SU-DHL-6 (cell line): Measurements from ENCODE around the gene TACC3.

ENCODE experiments used
- H2AFZ ChIP-seq: fragments of 200-600 bp; sonication (generic); 2 replicates; pipeline ENCODE4 v1.6.1; 2014; ENCODE audit warnings: low read depth, mild to moderate bottlenecking, moderate library complexity, mixed read lengths, antibody characterized with exemption, low read length; ENCODE audit not compliant: severe bottlenecking
- H3F3A ChIP-seq: fragments of 200-600 bp; shearing (Covaris generic); 2 replicates; pipeline ENCODE4 v1.6.0; 2016; ENCODE audit warnings: antibody characterized with exemption, mild to moderate bottlenecking; ENCODE audit not compliant: insufficient read depth
- H3K27ac ChIP-seq: fragments of 200-600 bp; sonication (generic); 2 replicates; pipeline ENCODE4 v1.5.1; 2016; ENCODE audit warnings: low read depth, mild to moderate bottlenecking, low read length, moderate library complexity, mixed read lengths
- H3K27me3 ChIP-seq: fragments of 200-600 bp; sonication (generic), shearing (Covaris generic); 2 replicates; pipeline ENCODE4 v1.6.0; 2014; ENCODE audit warnings: mild to moderate bottlenecking, low read length
- H3K36me3 ChIP-seq: fragments of 200-600 bp; sonication (generic); 2 replicates; pipeline ENCODE4 v1.6.1; 2014; ENCODE audit warnings: mild to moderate bottlenecking, low read length, mixed read lengths
- H3K4me2 ChIP-seq: fragments of 300-600, 200-600 bp; shearing (Covaris generic), sonication (generic); 2 replicates; pipeline ENCODE4 v1.6.0; 2014; ENCODE audit warnings: low read length, low read depth, mild to moderate bottlenecking; ENCODE audit not compliant: poor library complexity, severe bottlenecking
- H3K4me3 ChIP-seq: fragments of 200-600 bp; sonication (generic); 2 replicates; pipeline ENCODE4 v1.5.1; 2014; ENCODE audit warnings: antibody characterized with exemption, low read length, mild to moderate bottlenecking, mixed read lengths; ENCODE audit not compliant: insufficient read depth, poor library complexity, severe bottlenecking
- H3K79me2 ChIP-seq: fragments of 200-600 bp; sonication (generic); 2 replicates; pipeline ENCODE4 v1.6.1; 2014; ENCODE audit warnings: mild to moderate bottlenecking, low read length, moderate library complexity; ENCODE audit not compliant: insufficient read depth
- H3K9ac ChIP-seq: fragments of 200-600 bp; sonication (generic); 2 replicates; pipeline ENCODE4 v1.7.0; 2014; ENCODE audit warnings: mild to moderate bottlenecking, low read length
- H3K9me2 ChIP-seq: fragments of 200-600 bp; sonication (generic); replicated peaks from 2 replicates; pipeline ENCODE4 v1.6.1; 2014; ENCODE audit warnings: low read length; ENCODE audit not compliant: insufficient read depth
- H3K9me3 ChIP-seq: fragments of 200-600 bp; sonication (generic); 2 replicates; pipeline ENCODE4 v1.6.1; 2014; ENCODE audit warnings: low read length, mixed read lengths; ENCODE audit not compliant: insufficient read depth
- H4K20me1 ChIP-seq: fragments of 200-600 bp; sonication (generic); 2 replicates; pipeline ENCODE4 v1.6.1; 2014; ENCODE audit warnings: low read depth, mild to moderate bottlenecking, antibody characterized with exemption, low read length, moderate library complexity, mixed read lengths
- CTCF ChIP-seq: fragments of 200-600 bp; sonication (generic); IDR thresholded peaks from one replicate; pipeline ENCODE4 v1.5.1; 2017; ENCODE audit warnings: antibody characterized with exemption, mild to moderate bottlenecking, low read length, moderate library complexity; ENCODE audit not compliant: insufficient read depth, poor library complexity, severe bottlenecking
- EZH2phosphoT487 ChIP-seq: fragments of 200-600 bp; sonication (generic), shearing (Covaris generic); conservative IDR thresholded peaks from 2 replicates; pipeline ENCODE4 v1.6.1; 2018; ENCODE audit warnings: mild to moderate bottlenecking, antibody characterized with exemption, low read length, moderate library complexity, mixed read lengths

TACC3 gene

DNA sequence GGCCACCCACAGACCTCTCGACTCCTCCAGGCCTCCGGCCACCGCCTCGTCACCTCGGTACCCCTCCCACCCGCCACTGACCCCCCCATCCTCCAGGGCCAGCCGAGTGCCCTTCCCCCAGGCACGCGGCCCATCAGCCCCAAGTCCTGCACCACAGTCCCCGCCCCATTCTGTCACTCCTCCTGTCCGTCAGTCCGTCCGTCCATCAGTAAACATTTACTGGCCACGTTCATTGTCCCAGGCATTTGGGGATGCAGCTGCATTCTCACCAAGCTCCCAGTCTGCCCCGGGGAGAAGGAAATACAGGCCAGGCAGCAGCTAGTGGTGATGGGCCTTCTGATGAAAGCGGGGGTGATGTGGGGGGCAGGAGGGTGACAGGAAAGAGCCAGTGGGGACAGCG lies 36.5 kb downstream of the TACC3 start:
- H2AFZ ChIP-seq: no peak overlapping the region
- no peak overlapping the region for H3K4me2 ChIP-seq
- H3F3A ChIP-seq: no peaks in the 10 kb centered on the region
- TF ChIP-seq EZH2phosphoT487 (no peak), CTCF (no peak)
- no peaks in the 10 kb centered on the region for H3K9me2 ChIP-seq
- H3K27me3 ChIP-seq: no peaks in the 10 kb centered on the region
- H3K9ac ChIP-seq: no peak overlapping the region
- no peak overlapping the region for H3K4me3 ChIP-seq
- no peaks in the 10 kb centered on the region for H3K9me3 ChIP-seq
- H3K27ac ChIP-seq: no peak overlapping the region
- H3K79me2 ChIP-seq: no peaks in the 10 kb centered on the region
- no peaks in the 10 kb centered on the region for H3K36me3 ChIP-seq
- H4K20me1 ChIP-seq: no peaks in the 10 kb centered on the region

GRCh38 chr4:1758306-1759121 lies 37.2 kb downstream of the TACC3 start:
- Histone ChIP-seq H3K79me2 (no peaks in the 10 kb centered on the region), H3K9me2 (no peaks in the 10 kb centered on the region), H3K4me2 (no peak overlapping the region), H2AFZ (no peak overlapping the region), H3K9ac (no peak overlapping the region), H3K4me3 (no peak overlapping the region), H3K27ac (no peak overlapping the region), H3K27me3 (no peaks in the 10 kb centered on the region), H3F3A (no peaks in the 10 kb centered on the region), H3K9me3 (no peaks in the 10 kb centered on the region), H4K20me1 (no peaks in the 10 kb centered on the region), H3K36me3 (no peaks in the 10 kb centered on the region)
- TF ChIP-seq EZH2phosphoT487: no peak
- TF ChIP-seq CTCF: no peak

GRCh38 chr4:1759170-1759817 lies 38.0 kb downstream of the TACC3 start:
- TF ChIP-seq EZH2phosphoT487 (no peak), CTCF (no peak)
- Histone ChIP-seq H3K9me3 (no peaks in the 10 kb centered on the region), H3K9me2 (no peaks in the 10 kb centered on the region), H3K27ac (no peak overlapping the region), H4K20me1 (no peaks in the 10 kb centered on the region), H3K4me2 (no peak overlapping the region), H3K4me3 (no peak overlapping the region), H3K27me3 (no peaks in the 10 kb centered on the region), H3F3A (no peaks in the 10 kb centered on the region), H3K79me2 (no peaks in the 10 kb centered on the region), H3K9ac (no peak overlapping the region), H2AFZ (no peak overlapping the region), H3K36me3 (no peaks in the 10 kb centered on the region)
